AG04449 (cell line): Measurements from ENCODE around the gene GGT1.
"Not testable (repeated sequence)": the region's sequence is repeated elsewhere in the genome, so short reads cannot be mapped to it uniquely, and the experiment has no call there.

Source experiments
- CTCF ChIA-PET: fragments of 350-600 bp; formaldehyde crosslinking; extraction: SDS; loops from one replicate; lab custom pipeline; 2021; ENCODE audit warnings: antibody characterized with exemption; lab: Yijun Ruan, JAX
- POLR2A ChIA-PET: fragments of 400-600, 350-600 bp; formaldehyde crosslinking; extraction: SDS; loops from one replicate; lab custom pipeline; 2020; ENCODE audit warnings: antibody characterized with exemption, inconsistent platforms; lab: Yijun Ruan, JAX
- DNase-seq: peaks from one replicate; pipeline ENCODE4 v3.0.0-alpha.2; 2010; ENCODE audit warnings: low read depth, low spot score
- H3K4me3 ChIP-seq: 2 replicates; pipeline ENCODE4 v1.5.1; 2011; ENCODE audit warnings: low read depth, mild to moderate bottlenecking, control low read depth, low read length
- TF ChIP-seq, protein P1 (sequence below): IDR thresholded peaks from one replicate; pipeline ENCODE4 v1.5.1; 2011; ENCODE audit warnings: mild to moderate bottlenecking, moderate library complexity, low read length, control low read depth, inconsistent platforms; ENCODE audit not compliant: insufficient read depth; ENCODE audit errors: missing control alignments

The GGT1 gene

DNA sequence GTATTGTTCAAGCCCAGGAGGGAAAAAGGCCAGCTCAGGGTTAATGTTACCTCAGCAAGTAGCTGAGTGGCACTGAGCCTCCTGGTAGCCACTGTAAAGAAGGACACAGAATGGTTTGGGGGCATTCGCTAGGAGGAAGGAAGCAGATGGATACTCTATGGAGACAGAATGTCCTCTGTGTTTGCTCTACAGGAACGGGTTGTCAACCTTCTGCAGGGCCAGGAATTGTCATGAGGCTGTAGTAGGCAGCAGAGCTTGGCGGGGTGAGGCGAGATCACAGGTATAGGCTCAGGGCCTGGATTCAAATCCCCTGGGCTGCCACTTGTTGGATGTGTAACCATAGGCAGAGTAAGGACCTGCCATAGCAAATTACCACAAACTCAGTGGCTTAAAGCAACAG is 7.1 kb upstream of the GGT1 start:
- CTCF ChIA-PET, result no interaction called here
- H3K4me3 ChIP-seq, result no peak overlapping the region
- TF ChIP-seq, protein P1, sequence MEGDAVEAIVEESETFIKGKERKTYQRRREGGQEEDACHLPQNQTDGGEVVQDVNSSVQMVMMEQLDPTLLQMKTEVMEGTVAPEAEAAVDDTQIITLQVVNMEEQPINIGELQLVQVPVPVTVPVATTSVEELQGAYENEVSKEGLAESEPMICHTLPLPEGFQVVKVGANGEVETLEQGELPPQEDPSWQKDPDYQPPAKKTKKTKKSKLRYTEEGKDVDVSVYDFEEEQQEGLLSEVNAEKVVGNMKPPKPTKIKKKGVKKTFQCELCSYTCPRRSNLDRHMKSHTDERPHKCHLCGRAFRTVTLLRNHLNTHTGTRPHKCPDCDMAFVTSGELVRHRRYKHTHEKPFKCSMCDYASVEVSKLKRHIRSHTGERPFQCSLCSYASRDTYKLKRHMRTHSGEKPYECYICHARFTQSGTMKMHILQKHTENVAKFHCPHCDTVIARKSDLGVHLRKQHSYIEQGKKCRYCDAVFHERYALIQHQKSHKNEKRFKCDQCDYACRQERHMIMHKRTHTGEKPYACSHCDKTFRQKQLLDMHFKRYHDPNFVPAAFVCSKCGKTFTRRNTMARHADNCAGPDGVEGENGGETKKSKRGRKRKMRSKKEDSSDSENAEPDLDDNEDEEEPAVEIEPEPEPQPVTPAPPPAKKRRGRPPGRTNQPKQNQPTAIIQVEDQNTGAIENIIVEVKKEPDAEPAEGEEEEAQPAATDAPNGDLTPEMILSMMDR, result no peak
- POLR2A ChIA-PET, result no interaction called here
- DNase-seq, result no peak

DNA sequence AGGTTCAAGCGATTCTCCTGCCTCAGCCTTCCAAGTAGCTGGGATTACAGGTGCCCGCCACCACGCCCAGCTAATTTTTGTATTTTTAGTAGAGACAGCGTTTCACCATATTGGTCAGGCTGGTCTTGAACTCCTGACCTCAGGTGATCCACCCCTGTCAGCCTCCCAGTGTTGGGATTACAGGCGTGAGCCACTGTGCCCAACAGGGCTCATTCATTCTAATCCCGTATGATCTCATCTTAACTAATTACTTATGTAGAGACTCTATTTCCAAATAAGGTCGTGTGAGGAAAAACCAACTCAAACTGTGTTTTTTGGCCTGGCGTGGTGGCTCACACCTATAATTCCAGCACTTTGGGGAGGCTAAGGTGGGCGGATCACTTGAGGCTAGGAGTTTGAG is 5.9 kb upstream of the GGT1 start:
- DNase-seq, POLR2A ChIA-PET, CTCF ChIA-PET, H3K4me3 ChIP-seq: not testable (repeated sequence)

DNA sequence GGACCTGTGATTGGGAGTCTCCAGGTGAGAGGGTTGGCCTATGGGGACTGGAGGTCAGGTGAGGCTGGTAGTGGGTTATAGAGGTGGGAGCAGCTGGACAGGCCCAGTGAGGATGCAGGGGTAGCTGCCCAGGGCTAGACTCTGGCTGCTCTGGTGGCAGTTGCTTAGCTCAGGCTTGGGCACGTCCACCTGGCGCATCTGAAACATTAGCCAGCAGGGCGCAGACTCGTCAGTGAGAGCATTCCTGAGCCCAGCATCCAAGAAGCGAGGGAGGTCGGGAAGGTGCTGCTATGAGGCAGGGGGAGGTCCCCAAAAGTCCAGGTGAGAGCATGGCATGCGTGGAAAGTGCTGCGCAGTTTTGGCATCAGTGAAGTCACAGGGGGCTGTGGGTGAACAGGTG is 3.5 kb upstream of the GGT1 start:
- ChIA-PET POLR2A (no interaction called here), CTCF (interaction anchor here (0.6 kb wide), 1 partner anchor 1721 kb away, joined by 3 read pairs; no protein-coding TSS in a partner anchor)
- TF ChIP-seq, protein P1, result no peak
- no peak overlapping the region for H3K4me3 ChIP-seq
- DNase-seq, result no peak

DNA sequence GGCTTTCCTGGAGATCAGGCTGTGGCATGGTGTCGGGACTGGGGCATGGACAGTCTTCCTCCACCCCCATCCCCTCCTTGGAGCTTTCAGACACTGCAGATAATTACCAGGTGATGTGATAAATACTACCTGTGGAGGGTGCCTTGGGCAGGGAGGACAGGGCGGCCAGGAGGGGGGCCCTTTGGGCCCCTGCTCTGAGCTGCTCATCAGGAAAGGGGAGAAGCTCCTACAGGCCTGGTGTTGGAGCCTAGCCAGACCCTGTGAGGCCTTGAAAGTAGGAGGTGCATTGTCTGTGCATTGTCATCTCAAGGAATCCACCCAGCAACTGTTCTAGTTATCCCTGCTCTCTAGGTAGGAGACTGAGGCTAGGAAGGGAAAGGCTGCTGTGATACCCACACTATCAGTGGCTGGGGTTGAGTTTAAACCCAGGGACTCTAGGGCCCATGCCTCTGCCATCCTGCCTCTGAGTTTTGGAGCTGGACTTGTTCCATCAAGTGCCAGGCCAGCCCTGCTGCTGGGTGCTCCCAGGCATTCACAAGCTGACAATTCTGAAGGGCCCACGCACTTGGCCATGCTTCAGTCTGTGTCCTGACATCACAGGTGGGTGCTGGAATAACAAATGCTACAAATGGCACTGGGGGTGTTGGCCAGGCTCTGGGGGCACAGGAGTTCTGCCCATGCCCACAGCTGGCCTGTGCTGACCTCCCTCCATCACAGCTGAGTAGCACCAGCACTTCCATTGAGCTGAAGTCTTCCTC is 2.9 kb upstream of the GGT1 start:
- CTCF ChIA-PET, result interaction anchor here (0.6 kb wide), 1 partner anchor 1720 kb away, joined by 3 read pairs; no protein-coding TSS in a partner anchor
- H3K4me3 ChIP-seq, POLR2A ChIA-PET, DNase-seq: not testable (repeated sequence)

DNA sequence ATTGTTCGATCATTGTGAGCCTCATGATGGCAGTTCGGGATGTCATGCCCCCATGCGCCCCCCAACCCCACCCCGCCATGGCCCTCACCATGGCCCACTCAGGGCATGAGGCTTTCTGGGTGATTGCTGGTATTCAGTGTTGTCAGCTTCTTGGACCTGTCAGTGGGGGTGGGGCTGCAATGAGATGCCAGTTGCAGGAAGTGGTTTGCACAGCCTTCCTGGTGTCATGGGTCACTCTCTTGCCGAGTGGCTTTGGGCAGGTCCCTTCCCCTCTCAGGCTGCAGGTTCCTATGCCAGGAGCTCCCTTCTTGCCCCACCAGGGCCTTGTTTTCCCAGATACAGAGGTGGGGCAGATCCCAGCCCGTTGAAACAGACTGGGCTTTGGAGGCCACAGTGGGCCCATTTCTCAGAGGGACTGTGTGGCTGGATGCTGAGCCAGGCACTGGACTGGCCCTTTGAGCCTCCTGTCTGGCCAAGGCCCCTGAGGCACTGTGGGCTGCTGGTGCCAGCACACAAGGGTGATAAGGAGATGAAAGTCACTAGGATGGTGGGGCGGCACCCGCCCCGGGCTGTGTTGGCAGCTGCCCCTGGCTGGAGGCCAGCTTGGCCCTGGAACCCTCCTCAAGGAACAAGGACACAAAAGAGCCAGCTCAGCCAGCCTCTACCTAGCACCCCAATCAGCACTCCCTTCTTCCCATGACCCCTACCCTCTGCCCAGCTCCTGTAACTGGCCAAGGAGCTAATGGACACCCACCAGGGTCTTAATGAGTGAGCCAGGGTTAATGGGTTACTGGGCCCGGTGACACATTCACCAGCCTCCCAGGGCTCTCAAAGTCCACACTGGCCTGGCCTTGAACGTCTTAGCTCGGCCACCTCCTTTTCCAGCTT is 1.5 kb upstream of the GGT1 start:
- no peak overlapping the region for H3K4me3 ChIP-seq
- ChIA-PET POLR2A (no interaction called here), CTCF (no interaction called here)
- TF ChIP-seq, protein P1, result no peak
- no peak for DNase-seq

DNA sequence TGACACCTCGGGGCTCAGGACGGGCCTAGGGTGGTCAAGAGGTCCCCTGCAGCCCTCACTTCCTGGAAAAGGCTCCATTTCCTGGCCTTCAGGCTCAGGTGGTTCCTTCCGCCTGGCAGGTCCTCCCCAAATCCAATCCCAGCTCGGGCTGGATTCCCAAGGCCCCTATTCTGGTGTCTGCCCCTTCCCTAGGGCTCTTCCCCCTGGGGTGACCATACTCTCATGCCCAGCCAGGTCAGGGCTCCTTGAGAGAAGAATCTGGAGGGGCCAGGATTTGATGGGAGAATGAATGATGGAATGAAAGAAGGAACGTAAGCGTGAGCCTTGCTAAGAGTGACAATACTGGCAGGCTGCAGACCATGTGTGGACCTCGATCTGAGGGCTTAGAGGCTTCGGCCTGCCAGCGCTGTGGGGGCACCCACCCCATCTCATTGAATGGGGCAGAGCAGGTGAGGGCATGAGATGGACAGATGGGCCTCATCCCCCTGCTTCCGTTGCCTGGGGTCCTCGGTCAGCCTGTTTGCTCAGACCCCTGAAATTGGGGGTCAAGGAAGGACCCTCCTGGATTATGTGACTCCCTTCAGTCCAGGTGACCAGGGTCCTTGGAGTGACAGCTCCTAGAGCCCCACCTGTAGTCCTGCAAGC is 766 bp upstream of the GGT1 start:
- CTCF ChIA-PET, H3K4me3 ChIP-seq, DNase-seq, POLR2A ChIA-PET: not testable (repeated sequence)

DNA sequence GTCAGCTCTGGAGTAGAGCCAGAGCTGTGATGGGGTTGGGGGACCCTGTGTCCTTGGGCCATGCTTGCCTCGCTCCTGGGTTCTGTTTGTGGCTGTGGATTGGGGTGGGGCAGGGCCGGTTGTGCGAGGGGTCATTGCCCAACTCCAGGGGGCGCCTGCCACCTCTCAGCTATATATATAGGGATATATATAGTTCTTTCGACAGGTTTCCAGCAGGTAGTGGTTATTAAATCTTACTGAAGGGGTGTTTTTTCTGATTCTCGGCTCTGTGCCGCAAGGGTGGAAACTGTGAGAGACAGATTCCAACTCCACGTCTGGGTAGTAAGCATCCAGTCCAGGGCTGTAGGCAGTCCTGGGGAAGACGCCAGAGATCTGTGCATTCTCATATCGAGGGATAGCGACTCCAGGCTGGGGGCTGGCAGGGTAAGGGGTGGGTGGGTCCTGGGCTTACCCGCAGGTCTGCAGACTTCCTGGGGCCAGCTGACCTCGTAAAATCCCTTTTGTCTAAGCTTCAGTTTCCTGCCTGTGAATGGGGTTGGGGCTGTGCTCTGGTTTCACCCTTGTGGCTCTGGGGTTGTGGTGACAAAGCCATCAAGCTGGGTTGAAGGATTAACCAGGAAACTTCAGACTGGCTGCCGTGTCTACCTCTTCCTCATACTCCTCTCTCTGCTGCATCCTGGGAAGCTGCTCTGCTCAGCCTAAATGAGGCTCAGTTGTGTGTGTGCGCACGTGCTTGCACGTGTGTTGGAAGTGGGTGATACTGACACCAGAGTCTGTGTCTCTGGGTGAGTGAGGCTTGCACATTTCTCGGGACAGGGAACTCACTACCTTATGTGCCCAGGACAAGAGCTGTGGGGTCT is 1.0 kb downstream of the GGT1 start:
- H3K4me3 ChIP-seq, POLR2A ChIA-PET, DNase-seq, CTCF ChIA-PET: not testable (repeated sequence)

DNA sequence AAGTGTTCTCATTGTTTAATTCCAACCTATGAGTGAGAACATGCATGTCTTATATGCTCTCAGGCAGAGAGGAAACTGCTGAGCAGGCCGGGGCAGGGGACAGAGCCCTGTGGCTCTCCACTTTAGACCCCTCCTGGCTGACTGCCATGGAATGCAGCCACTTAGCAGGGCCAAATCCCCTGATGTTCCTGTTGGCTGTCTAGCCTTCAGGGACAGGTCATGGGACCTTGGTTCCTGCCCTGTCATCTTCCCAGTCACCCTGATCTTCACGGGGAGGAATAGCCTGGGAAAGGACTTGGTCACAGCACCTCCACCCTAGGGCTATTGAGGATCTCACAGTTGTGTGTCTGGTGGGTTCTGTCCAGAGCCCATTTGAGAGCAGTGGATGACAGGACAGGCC is 3.3 kb downstream of the GGT1 start:
- H3K4me3 ChIP-seq, CTCF ChIA-PET, DNase-seq, POLR2A ChIA-PET: not testable (repeated sequence)

DNA sequence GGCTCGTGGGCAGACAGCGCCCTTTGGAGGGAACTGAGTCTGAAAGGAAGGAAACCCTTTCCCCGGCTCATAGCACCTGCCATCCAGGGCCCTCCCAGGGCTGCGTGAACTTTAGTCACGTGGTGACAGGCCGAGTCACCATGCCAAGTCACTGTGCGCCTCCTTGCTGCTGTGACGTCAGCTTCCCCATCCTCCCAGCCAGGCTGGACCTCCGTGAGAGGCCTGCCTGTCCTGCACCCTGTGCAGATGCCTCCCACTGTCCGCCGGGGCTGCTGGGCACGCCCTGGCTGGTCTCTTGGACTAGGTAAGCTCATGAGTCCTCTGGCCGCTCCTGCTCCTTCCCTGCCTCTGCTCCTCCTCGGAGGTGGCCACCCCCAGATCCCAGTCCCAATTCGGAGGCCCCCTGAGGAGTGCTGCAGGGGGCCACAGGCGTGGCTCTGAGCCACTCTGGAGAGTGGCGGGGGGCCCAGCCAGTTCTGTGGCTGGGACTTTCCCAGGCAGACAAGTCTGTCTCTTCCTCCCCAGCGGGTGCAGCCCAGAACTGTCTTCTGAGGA is 4.5 kb downstream of the GGT1 start:
- DNase-seq, POLR2A ChIA-PET, CTCF ChIA-PET, H3K4me3 ChIP-seq: not testable (repeated sequence)

DNA sequence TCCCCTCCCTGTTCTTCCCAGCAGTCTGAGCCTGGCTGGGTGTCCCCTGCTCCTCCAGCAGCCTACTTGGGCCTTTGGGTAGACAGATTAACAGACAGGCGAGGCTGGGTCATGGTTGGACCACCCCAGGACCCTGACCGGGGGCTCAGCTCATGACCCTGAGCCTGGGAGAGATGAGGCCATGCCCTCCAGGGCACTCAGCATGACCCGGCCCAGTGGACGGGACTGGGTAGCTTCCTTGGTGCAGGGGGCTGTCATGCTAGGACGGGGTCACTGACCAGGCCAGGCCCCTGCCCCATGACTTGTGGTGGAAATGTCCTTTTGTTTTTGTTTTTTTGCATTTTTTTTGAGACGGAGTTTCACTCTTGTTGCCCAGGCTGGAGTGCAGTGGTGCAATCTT is 5.3 kb downstream of the GGT1 start:
- H3K4me3 ChIP-seq, CTCF ChIA-PET, DNase-seq, POLR2A ChIA-PET: not testable (repeated sequence)

DNA sequence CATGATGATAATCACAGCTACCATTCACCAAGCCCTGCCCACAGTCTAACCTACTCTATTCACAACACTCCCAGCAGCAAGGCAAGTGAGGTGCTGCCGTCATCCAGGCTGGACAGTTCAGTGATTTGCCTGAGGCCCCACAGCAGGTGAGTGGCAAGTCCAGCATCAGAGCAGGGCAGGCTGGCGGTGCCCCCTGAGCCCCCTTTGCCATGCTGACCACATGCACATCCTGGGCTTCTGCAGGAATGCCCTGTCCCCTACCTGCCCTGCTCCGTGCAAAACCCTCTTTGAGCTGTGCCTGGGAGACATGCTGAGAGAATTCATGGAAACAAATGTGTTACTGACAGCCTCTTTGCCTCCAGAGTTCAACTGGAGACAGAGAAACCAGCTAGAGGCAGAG is 6.9 kb downstream of the GGT1 start:
- POLR2A ChIA-PET, H3K4me3 ChIP-seq, CTCF ChIA-PET, DNase-seq: not testable (repeated sequence)

DNA sequence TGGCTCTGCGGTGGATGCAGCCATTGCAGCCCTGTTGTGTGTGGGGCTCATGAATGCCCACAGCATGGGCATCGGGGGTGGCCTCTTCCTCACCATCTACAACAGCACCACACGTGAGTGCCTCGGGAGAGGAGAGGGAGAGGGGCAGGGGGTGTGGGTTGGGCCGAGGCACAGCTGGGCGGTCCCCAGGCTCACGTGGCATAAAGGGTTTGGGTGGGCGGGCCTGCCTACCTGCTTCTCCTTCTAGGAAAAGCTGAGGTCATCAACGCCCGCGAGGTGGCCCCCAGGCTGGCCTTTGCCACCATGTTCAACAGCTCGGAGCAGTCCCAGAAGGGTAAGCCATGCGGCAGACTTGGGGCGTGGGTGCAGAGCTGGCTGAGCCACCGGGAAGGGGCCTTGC is 11.8 kb downstream of the GGT1 start:
- CTCF ChIA-PET, DNase-seq, H3K4me3 ChIP-seq, POLR2A ChIA-PET: not testable (repeated sequence)
